A204.1 (cell line): Measurements from ENCODE around the gene ENAH.
"Not testable (repeated sequence)": the region's sequence is repeated elsewhere in the genome, so short reads cannot be mapped to it uniquely, and the experiment has no call there.

ENCODE experiments used
- FAIRE-seq: peaks from 2 replicates; lab custom pipeline; 2012; peaks lifted over from hg19 to GRCh38; lab: Jason Lieb, UNC

Gene ENAH

DNA sequence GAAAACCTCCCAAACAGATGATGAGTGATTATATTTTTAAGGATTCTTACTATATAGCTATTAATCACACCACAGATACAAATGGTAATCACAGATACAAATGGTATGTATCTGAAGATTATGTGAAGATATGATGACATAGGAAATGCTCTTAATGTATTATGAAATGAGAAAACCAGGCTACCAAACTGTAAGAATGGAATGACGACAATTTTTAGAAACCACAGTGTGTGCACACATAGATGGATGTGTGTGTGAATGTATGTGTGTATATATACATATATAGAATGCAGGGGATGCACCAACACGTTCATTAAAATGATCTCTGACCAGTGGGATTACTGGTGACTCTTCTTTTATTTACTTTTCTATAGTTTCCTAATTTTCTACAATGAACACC is 21.5 kb upstream of the ENAH start:
- FAIRE-seq = no peak

DNA sequence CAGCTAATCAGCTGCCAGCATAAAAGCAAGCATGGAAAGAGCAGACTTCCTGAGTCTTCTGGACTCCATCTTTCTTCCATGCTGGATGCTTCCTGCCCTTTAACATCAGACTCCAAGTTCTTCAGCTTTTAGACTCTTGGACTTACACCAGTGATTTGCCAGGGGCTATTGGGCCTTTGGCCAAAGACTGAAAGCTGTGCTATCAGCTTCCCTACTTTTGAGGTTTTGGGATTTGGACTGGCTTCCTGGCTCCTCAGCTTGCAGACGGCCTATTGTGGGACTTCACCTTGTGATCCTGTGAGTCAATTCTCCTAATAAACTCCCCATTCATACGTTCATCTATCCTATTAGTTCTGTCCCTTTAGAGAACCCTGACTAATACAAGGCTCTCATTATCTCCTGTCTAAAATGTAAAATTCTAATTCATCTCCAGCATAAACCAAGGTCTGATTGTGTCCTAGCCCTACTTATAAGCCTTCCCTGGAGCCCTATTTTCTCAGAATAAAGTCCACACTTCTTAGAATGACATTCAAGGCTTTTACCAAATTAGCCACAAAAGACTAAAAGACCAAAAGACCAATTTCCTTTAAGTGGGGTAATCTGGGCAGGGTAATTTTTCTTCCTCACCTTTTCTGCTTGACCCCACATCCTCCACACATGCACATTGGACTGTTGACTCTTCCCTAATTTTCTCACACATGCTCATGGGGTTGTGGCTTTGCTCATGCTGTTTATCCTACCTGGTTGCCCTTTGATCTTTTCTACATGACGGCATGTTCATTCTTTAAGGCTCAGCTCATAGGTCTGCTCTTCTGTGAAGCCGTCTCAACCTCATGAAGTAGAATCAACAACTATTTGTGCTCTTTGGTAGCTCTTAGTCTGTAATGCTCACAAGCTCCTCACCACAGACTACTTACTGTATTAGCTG is 18.1 kb upstream of the ENAH start:
- FAIRE-seq = no peak

DNA sequence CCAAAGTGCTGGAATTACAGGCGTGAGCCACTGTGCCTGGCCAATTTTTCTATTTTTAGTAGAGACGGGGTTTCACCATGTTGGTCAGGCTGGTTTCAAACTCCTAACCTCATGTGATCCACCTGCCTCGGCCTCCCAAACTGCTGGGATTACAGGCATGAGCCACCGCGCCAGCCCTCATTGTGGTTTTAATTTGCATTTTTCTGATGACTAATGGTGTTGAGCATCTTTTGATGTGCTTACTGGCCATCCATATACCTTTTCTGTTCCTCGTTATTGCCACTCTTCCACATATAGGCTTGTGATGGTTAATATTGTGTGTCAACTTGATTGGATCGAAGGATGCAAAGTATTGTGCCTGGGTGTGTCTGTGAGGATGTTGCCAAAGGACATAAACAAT is 17.4 kb upstream of the ENAH start:
- no peak for FAIRE-seq

DNA sequence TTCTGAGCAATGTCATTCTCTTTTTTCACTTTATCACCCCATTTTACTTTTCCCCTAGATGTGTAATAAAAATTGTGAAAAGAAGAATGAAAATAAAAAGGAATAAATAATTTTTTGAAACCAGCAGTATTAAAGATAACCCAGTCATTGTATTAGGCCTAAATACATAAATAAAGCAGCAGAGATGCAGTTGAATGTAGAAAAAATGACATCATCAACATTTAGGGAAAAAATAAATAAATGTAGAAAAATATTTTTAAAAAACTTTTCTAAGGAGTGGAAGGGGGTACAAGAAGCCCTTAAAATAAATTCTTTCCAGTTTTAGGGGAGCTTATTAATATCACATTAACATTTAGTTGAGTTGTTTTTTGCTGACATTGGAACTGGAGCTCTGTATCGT is 15.3 kb upstream of the ENAH start:
- no peak for FAIRE-seq

DNA sequence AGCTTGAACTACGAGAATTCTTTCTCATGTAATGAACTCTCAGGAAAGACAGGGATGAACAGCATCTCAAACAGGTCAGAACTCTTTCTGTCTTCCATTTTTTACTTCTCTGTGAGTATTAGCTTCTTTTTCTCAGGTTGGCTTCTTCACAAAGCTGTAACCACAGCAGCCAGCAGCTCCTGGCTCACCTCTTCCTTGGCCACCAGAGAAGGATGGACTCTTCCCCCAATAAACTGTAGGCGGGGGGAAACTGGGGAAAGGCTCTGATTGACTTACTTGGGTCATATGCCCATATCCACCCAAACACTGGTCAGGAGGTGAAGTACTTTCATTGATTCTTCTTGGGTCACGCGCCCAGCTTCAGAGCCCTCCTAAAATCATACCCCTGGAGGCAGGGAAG is 14.4 kb upstream of the ENAH start:
- no peak for FAIRE-seq

DNA sequence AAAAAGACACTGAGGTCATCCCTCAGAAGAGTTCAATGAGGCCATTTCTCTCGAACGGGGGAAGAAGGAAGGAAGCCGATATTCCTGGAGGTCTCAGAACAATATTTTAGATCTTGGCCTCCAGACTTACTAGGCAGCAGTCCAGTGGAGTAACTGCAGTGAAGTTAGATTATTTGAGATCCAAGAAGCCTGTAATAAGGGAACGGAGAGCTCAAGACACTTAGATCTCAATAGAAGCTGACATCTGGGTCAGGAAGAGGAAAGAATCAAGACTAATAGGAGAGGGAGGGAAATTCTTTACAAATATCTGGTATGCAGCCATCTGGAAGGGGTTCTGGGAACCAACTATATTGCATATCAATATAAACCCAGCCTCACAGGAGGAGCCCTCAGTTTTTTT is 13.6 kb upstream of the ENAH start:
- no peak for FAIRE-seq

DNA sequence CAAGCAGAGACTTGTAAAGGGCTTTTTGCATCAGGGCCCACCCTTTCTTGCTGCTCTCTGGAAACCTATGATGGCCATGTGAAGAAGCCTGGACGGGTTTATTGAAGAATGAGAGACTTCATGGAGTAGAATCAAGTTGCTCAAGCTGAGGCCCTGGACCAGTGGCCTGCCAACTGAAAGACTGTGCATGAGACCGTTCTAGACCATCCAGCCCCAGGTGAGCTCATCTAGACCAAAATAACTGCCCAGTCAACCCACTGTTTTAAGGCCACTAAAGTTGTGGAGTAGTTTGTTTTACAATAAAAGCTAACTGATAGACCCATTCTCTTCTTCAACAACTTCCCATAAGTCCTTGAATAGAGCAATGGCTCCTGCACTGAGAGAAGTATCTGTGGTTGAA is 11.8 kb upstream of the ENAH start:
- FAIRE-seq = no peak

DNA sequence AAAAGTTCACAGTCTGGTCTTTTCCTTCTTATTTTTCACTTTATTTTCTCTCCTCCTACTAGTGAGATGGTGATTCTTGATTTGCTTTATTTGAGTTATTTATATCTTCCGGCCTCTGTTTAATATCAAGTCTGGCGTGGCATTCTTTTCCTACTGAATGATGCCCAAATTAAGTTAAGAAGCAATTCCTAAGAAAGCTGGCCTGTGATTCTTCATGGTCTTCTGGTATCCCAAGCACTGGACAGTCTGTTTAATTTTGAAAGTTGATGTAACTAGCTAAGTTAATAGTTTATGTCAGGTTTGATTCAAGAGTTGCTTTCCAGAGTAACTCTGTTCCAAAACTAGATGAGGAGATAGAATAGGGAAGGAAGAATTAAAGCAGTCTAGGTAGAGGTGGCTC is 9.2 kb upstream of the ENAH start:
- no peak for FAIRE-seq

DNA sequence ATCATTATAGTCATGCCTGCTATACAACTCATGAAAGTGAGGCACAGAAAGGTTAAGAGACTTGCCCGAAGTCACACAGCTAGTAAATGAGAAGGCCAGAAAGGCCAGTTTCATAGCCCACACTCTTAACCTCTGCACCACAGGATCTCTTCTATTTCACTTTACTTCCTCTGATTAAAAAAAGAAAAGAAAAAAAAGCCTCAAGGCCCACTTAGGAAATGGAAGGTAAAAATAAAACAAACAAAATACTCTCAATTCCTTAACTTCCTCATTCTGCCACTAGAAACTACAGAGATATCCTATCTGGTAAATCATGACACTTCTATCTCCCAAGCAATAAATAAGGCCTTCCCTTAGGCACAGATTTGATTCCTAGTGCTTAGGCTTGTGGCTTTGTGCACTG is 7.6 kb upstream of the ENAH start:
- FAIRE-seq = no peak

DNA sequence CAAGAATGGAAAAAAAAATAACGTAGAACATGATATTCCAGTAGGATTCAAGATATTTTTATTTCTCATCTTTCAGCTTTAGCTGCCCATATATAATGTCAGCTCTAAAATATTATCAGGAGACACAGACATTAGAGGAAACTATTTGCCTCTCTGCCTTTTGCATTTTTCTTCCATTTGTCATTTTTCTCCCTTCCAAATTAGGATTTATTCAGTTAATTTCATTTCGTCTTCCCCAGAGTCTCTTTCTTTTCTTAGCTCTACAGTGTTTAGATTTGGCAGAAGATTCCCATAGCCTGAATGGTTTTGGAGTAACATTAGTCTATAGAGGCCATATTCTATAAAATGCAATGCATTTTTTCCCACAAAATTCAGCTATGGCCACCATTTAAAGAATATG is 5.1 kb upstream of the ENAH start:
- FAIRE-seq = no peak

DNA sequence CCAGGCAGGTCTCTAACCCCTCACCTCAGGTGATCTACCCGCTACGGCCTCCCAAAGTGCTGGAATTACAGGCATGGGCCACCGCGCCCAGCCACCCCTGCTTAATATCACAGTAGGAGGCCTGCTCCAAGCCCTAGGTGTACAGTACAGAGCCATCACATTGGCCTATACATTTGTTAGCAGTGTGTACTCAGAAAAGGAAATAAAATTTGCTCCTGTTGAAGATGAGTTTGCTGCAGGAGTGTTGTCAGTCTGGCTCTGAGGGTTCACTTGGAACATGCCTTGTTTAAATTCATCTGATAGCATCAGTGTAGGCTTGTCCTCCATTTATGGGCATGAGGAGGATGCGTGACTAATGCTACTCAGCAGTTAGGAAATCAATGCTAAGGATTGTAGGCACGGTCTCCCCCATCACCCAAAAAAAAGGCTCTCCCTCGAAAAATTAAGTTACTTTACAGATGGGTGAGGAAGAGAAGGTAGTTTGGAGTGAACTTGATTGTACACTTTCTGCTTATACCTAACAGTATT is 4.6 kb upstream of the ENAH start:
- FAIRE-seq = no peak

DNA sequence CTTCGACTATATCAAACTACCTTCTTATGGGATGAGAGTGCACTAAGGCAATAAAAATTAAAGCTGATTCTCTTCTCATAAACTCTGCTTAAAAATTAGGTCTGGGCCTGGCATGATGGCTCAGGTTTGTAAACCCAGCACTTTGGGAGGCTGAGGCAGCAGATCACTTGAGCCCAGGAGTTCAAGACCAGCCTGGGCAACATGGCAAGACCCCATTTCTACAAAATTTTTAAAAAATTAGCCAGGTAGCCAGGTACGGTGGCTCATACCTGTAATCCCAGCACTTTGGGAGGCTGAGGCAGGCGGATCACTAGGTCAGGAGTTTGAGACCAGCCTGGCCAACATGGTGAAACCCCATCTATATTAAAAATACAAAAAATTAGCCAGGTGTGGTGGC is 3.3 kb upstream of the ENAH start:
- FAIRE-seq = not testable (repeated sequence)

DNA sequence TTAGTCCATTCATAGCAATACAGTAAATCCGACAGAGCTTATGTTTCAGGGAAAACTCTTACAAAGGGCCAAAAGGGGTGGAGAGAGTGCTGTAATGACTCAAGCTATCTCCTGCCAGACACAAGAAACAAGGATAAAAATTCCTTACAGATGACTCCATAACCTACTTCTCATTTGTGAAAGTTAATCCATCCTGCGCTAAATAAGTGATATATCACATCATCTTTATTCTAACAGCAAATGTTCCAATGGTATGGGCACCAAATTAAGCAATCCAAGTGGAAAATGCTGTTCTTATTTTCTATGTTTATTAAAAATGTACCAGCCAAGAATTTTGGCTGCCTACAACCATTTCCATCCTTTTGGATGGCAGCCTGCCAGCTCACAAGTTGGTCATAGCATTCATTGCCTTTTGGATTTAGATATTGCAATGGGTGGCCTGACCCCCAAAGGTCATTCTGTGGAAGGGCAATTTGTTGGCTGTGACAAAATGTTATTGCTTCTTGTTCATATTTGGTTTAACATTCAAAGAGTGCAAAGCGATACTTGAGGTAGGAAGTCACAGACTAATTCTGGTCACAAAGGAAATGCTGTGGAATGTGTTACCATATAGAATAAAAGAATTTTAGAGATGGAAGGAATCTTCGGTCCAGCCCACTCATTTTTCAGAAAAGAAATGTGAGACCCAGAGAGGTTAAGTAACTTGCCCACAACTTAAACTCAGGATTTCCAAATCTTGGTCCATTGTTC is 2.8 kb upstream of the ENAH start:
- peak; percentile 11 for FAIRE-seq

DNA sequence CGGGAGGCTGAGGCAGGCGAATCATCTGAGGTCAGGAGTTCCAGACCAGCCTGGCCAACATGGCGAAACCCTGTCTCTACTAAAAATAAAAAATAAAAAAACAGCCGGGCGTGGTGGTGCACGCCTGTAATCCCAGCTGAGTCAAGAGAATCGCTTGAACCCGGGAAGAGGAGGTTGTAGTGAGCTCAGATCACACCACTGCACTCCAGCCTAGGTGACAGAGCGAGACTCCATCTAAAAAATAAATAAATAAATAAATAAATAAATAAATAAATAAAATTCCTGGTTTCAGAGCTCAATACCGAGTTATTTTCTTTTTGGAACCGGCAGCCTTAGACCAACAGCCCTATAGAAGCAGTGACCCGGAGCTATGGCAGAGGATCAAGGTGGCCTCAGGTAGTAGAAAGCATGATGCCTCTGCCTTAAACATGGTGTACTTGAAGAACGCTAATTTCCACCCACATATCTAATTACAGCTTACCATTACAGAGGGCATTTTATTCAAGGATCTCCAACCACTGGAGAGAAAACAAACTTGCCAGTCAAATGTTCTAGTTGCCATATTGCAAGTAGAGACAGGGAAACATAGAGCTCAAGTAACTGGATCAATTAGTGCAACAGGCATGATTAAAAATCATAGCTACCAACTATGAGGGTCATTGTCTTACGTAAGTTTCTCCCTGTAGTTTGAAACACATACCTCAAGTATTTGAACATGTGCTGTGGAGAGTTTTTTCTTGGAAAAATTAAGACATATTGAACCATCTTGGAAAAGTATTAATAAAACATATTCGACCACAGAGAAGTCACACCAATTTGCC is 2.0 kb upstream of the ENAH start:
- FAIRE-seq = no peak

DNA sequence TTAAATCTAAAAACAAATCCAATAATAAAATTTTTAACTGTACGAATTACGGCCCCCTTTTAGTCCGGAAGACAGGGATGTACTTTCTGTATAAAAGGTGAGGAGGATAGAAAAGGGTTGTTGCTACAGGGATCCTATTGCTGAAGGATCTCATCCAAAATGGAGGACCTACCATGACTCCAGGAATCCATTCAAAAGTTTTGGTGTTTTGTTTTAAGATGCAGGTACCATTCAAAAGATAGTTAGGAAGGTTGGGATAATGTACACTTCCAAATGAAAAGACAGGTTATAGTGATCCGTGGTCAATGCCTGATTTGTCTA is 1.3 kb upstream of the ENAH start:
- FAIRE-seq = no peak

DNA sequence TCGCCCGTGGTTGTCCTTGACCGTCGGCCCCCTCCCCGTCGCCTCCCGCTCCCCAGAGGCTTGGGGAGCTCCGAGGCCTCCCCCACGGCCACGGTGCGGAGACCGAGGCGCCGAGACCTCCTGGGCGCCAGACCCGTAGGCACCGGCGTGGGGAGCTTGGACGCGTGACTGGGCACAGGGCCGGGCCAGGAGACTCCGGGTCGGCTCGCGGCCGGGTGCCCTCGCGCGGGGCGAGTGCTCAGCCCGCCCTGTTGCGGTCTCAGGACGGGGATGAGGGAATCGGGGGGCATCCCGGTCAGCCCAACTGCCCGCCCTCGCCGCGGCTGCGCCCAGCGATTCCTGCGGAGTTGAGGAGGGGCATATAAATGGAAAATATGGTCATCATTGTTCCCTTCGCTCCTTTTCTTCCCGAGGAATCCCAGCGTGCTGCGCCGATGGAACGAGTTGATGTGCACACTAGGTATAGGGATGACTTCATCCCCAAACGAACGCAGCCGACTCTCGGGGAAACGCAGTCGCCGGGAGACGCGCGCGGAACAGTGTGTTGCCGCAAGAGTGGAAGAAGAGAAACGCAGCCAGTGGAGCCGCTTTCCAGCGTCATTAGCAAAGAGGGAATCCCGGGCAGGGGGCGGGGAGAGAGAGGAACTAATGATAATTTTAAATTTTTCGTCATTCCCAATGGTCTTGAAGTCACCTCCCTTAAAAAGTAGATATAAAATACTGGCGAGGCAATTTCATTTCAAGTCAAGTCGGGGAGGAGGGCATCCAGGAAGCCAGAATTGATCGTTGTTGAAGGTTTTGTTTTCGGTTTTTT is 747 bp upstream of the ENAH start:
- no peak for FAIRE-seq

DNA sequence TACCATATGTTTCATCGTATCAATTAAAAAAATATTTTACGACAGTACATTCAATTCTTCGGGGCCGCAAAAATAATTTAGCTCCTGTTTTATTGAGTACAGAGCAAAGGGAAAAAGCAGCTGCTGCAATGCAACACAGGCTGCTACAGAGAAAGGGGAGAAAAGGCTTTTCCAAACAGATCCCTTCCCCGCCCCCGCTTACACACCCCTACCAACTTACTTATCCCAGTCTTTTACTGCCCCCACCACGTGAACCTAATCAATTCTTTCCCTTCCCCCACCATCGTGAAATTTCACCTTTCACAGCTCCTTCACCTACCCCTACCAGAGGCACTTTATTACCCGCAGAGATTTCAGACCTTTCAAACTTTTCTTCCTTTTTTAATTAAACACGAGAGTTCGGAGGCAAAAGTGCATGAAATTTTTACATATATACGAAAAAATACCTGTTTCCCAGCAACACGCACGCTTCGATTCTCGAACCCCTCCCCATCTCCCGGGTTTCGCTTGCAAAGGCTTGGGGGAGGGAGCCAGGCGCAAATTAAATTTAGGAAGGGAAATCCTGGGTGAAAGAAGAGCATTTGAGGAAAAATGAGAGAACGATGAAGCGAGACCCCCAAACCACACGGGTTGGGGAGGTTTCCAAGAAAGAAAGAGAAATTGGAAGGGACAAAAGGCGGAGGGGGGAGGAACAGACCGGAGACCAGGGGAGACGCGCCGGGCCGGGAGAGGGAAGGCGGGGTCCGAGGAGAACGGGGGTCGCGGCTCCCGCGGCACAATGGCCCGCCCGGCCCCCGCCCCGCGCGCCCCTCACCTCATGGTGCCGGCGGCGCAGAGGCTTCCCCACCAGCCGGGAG is 823 bp downstream of the ENAH start:
- no peak for FAIRE-seq

DNA sequence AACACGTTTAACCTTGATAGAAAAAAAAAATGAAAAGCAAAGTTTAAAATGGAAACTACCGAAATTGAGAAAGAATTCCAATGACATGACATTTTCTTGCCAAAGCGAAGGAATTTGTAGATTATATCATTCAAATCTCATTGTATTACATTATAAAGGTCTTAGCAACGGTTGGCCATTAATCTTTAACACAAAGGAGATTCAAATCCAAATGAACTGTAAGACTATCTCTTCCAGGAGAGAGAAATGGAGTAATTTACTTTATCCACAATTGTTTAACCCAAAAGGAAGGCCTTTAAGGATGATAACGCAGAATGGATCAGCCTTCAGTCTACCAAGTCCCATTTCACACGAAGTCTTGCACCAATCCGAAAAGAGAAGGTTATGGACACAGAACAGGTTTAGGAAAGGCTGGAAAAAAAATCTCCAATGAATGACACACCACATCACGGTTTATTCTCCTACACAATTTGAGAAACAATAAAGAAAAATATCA is 1.5 kb downstream of the ENAH start:
- no peak for FAIRE-seq

DNA sequence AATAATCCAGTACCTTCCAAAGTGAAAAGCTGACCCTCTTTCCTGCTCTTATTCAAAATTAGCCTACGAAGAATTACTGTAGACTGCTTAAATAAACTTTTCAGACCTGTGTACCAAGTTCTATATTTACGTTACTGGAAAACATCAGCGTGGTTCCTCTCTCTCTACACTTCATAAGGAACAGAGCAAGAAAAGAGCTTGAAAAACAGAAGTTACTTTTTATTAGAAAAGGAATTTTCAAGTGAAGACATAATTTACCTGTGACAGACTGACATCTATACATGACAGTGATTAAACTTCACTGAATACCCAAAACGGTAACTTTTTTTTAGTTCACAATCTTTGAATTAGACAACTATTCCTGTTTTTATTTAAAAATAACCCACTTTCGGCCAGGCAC is 2.7 kb downstream of the ENAH start:
- no peak for FAIRE-seq

DNA sequence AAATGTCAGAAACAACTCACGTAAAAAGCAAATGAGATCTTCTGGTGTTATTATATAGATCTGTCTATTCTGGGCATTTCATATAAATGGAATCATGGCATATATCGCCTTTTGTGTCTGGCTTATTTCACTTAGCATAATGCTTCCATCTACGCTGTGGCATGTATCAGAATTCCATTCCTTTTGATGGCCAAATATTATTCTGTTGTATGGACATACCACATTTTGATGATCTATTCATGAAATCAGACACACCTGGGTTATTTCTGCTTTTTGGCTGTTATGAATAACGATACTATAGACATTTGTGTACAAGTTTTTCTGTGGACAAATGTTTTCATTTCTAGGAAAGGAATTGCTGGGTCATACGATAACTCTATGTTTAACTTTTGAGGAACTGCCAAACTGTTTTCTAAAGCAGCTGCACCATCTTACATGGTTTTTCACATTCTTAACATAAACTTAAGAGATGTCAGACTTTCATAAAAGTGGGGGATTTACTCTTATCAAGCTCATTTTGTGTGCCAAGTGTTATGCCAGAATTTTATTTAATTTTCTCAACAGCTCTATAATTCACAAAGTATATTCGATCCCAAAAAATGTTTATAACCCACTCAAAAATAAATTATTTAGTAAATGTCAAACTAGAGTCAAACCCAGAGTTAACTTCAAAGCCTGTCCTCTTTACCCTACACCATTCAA is 7.6 kb downstream of the ENAH start:
- no peak for FAIRE-seq
